ENCODE results near the gene SLC36A3.

Gene SLC36A3

DNA sequence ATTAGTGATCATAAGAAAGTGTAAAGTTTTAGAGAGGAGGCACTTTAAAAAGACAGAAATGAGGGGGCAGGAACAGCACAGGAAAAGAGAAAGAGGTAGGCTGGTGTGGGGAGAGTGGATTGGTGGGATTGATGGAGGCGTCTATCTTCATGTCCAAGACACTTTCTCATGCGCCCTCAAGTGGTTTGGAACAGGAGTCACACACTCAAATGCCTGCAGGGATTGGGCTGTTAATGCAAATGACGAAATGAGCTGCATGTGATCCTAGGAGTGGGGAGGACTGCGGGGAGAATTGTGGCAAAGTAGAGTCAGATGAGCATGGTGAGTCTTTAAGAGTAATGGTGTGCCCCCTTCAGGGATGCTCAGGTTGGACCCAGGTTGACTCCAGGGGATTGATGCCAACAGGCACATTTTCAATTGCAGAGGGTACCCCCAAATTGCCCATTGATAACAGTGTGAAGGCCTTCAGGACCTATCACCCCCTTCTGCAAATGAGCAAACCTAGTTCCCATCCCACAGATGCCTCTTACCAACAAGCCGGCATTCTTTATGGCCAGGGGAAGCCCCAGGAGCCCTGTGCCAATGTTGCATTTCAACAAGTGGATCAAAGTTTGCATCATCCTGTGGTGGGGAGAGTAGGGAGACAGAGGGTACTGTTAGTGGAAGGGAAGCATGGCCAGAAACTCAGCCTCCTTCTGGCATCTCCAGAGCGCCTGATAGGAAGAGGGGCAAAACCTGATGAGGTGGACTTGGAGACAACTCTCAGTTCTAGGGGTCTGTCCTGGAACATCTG, 5.3 kb downstream of the SLC36A3 start:
- DNase-seq = peak; percentile 62

DNA sequence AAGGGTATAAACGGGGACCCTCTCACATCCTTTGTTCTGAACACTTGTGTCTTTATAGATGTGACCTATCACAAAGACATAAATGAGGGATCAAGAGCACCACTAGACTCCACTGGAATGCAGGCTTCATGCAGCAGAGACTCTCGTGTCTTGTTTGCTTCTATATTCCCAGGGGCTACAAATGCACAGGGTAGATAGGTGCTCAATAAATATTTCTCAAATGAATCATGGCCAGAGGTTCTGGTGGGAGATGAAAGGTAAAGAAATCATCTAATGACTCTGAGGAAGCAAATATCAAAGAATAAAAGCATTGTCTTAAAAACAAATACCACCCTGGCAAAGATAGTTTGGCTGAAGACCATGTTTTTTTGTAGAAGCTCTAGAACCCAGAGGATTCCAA, 6.6 kb downstream of the SLC36A3 start:
- no peak for DNase-seq

DNA sequence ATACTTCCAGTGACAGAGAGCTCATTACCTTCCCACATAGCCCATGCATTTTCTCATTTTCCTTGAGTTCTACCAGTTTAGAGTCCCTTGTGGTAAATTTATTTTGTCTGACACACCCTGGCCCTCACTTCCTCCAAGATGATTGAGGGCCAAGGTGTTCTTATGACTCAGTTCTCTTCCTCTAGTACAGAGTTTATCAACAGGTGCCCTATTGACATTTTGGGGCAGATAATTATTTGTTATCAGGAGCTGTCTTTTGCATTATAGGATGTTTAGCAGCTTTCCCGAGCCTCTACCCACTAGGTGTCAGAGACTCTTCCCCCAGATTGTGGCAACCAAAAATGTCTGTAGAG, 7.1 kb downstream of the SLC36A3 start:
- DNase-seq = no peak

DNA sequence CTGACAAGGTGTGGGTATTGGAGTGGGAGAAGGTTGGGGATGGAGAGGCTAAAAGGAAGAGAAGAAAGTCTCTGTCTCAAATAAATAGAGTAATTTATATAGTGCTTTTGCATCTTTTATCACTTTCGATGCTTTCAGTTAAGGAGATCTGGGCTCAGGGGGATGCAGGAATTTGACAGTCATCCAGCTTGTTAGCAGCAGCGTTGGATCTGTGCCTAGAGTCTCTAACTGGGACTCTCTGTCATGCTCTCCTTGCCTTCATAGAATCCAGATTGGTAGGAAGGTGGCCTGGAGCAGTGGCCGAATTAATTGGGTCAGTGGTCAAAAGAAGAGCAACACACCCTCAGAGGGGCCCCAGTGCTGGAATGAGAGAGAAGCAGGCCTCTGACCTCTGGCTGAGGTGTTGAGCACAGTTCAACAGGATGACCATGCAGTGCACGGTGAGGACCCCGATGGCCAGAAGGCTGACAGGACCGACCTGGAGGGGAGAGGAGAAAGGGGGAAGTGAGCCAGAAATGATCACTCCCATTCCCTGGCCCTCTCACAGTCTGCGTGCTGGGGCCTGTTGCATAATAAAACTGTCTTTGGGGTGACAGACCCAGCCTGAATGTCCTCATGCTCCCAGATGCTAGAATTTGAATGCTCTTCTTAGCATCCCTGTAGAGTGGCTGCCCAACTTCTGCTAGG, 7.6 kb downstream of the SLC36A3 start:
- DNase-seq = no peak

DNA sequence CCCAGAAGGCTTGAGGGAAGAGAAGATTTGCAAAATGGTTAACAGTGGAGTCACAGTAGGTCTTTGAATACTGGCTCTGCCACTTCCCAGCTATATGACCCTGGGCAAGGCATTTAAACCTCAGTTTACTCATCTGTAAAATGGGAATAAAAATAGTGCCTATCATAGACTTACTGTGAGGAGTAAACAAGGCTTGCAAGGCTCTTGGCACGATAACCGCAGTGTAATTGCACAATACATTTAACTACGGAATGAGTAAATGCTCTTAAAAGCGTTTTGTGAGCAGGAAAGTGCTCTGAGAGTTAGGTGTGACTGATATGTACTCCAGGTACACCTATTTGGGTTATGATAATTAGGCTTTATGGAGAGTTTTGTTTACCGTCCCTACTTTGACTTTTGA, 8.4 kb downstream of the SLC36A3 start:
- DNase-seq = no peak

- DNase-seq = no peak
Measured at GRCh38 chr5:151293624-151294023, 9.9 kb downstream of the SLC36A3 start.

DNA sequence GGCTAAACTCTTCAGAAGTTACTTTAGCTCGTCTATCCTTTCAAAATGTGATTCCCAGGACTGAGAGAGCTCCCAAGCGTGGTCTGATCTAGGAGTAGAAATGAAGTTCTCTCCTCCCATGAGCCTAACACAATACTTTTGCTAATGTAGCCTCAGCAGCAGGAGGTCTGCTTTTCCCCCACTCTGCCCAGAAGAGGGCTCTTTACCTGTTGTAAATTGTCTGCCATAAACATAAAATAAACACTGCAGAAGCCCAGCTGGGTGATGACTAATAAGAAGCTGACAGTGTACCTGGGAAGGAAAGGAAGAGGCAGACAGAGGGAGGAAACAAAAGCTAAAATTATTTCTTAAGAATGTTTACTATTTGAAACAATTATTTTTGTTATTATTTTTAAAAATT, 15.4 kb downstream of the SLC36A3 start:
- peak; percentile 14 for DNase-seq

DNA sequence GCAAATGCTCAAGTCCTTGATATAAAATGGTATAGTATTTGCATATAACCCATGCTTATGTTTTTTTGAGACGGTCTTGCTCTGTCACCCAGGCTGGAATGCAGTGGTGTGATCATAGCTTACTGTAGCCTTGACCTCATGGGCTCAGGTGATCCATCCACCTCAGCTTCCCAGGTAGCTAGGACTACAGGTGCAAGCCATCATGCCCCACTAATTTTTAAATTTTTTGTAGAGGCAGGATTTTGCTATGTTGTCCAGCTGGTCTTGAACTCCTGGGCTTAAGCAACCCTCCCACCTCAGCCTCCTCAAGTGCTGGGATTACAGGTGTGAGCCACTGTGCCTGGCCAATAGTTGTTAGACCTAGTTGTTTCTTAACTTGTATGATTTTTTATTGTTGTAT, 17.3 kb downstream of the SLC36A3 start:
- no peak for DNase-seq

DNA sequence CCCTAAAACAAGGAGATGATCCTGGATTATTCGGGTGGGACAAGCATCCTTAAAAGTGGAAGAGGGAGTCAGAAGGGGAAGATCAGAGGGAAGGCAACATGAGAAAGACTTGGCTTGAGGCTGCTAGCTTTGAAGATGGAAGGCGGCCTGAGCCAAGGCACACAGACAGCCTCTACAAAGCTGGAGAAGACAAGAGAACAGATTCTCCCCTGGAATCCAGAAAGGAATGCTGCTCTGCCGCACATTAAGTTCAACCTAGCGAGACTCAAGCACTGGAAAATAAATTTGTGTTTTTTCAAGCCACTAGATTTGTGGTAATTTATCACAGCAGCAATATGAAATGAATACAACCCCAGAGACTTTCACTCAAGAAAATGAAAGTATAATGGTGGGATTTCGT, 17.9 kb downstream of the SLC36A3 start:
- DNase-seq = no peak

DNA sequence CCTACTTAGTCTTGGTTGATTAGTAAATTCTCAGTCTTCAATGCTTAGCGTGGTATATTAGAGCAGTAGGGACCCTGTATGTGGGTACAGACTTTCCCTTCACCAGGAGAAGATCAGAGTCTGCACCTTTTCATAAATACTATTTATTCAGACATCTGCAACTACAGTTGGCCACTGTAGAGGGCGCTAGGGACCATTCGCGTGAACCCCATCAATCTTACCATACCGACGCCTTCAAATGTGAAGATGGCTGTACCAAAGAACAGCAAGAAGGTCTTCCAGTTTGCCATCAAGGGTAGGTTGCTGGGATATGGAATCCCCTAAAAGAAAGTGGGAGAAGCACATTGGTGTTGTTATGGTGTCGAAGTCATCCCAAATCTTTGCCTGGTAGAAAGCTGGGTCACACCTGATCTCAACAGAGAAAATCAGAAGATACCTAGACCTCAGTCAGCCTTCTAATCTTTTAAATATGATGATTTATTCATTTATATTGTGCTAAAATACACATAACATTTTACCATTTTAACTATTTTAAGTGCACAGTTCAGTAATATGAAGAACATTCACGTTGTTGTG, 19.1 kb downstream of the SLC36A3 start:
- DNase-seq = peak; percentile 26

DNA sequence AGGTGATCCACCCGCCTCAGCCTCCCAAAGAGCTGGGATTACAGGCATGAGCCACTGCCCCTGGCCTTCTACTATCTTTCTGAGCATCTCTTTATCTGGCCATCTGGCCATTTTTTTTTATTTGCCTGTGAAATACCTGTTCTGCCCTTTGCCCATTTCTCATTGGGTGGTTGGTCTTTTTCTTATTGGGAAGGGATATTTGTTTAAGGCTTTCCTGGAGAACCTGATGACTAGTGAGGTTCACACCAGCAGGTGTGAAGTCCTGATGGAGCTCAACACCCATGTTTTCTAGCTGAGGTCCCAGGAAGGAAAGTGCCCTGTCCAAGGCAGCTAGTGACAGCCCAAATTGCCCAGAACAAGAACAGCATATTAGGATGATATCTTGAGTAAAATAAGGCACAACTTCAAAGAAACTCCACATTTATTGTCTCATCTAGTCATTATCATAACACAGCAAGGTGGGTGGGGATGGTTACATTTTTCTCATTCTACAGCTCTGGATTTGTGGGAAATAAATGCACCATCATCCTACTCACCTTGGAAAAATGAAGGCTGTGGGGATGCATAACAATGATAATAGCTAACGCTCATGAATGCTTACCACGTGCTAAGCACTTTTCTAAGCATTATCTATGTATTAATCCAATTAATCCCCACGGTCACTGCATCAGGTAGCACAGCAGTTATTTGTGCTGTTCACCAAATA, 20.3 kb downstream of the SLC36A3 start:
- DNase-seq = no peak

GRCh38 chr5:151281001-151281639, 22.4 kb downstream of the SLC36A3 start:
- no peak for DNase-seq

DNA sequence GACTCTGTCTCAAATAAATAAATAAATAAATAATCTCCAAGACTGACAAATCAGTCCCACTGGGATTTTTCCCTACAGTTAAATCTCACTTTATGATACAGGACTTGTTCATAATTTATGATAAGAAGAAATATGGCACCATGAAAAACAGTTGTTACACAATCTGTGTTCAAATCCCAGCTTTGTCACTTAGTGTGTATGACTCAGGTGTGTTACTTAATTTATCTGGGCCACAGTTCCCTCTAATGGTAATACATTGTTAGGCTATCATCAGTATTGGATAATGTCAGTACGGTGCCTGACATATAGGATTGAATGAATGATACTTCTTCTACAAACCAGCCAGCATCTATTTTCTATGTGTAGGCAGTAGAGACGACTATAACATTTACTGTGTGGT, 23.1 kb downstream of the SLC36A3 start:
- DNase-seq = no peak

DNA sequence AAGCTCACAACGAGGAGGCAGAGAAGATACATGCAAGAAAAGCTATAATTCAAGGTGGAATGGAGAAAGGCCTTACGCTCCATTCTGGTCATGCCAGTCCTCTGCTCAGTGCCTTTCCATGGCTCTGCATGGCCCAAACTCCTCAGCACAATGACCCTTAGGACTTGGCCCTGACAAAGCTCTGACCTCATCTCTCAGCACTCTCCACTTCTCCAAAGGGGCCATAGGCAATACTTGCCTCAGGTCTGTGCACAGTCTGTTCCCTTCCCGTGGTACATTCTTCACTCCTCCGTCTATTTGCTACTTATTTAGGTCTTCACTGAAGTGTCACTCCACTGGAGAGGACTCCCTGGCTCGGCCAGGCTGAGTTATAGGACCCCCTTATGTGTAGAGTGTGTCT, 24.7 kb downstream of the SLC36A3 start:
- no peak for DNase-seq

GRCh38 chr5:151275803-151276202, 27.8 kb downstream of the SLC36A3 start:
- no peak for DNase-seq

GRCh38 chr5:151274666-151275065, 28.9 kb downstream of the SLC36A3 start:
- DNase-seq = no peak

- no peak for DNase-seq
Measured at GRCh38 chr5:151271336-151271735, 32.2 kb downstream of the SLC36A3 start.

DNA sequence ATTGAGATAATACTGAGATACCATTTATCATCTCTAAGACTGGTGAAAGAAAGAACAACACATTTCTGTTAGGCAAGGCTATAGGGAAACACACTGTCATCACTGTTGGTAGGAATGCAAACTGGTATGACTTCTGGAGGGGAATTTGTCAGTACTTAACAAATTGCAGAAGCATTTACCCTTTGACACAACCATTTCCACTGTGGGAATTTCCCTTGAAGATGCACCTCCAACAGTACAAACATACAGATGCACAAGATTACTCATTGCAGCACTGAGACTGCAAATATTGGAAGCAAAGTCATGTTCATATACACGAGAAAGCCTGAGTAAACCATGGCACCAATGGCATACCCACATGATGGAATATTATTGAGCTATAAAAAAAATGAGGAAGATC, 33.0 kb downstream of the SLC36A3 start:
- no peak for DNase-seq

DNA sequence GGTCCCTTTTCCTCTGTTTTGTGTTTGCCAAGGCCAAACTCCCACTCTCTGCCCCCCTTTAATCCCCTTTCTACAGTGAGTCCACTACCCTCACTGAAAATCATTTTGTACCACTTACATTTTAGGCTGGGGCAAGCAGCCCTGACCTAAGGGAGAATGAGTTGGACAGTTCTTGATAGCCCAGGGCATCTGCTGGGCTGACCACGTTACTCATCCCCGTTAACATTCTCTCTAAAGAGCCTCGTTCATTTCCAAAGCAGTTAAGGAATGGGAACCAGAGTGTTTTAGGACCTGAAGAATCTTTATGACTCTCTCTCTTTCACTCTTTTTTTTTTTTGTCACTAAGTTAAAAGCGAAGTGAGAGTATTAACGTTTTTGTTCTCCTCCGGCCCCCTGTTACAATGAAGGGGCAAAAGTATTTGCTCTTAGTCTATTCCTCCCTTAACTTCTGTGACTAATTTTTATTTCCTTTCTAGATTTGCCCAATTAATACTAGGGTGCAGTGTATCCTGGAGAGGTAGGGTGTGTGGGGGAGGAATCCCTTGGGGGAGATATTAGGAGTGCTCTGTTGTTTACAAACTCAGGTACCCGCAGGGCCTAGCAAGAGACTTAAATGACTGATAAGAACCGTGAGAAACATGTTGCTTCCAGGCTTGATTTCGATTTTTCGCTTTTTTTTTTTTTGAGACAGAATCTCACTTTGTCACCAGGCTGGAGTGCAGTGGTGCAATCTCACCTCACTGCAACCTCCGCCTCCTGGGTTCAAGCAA, 35.9 kb downstream of the SLC36A3 start:
- DNase-seq = no peak

- DNase-seq = no peak
Measured at GRCh38 chr5:151264113-151264512, 39.5 kb downstream of the SLC36A3 start.

DNA sequence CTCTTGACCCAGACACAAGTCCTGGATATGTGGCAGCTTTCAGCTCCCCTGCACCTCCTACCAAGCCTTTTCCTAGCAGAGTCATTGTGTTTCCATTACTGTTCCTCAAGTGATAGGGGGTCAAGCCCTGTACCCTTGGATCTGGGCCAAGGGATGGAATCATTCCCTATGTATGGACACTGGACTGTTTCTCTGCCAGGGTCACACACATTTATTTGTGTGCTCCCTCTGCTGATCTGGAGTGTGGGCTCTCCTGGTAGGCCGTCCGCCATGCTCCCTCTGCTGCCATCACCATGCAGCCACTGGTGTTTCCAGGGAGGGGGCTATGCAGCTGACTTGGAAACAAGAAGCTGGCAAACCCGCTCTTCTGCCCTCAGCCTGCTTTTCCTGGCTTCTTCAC, 41.0 kb downstream of the SLC36A3 start:
- DNase-seq = no peak

DNA sequence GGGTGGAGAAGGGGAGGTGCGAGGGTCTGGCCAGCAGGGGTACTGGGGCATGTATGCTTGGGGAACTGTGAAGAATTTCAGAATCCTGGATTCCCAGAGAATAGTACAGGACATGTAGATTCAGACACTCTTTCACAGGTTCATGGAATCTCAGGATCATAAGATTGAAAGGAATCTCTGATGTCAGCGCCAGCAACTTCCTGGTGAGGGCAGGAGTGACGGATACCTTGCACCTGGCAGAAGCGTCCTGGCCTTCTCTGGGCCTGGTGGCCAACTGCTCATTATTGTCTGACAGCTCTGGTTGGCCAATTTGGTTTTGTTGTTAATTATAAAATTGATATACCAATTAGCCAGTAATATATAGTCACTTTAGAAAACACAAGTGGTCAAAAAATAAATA, 43.6 kb downstream of the SLC36A3 start:
- DNase-seq = no peak

Measured in hematopoietic multipotent progenitor cell treated with erythropoietin and hydrocortisone succinate and interleukin-3 and kit ligand, for 6 days (in vitro differentiated cells).